ENCODE measurements around the gene ZP1.

Gene ZP1

DNA sequence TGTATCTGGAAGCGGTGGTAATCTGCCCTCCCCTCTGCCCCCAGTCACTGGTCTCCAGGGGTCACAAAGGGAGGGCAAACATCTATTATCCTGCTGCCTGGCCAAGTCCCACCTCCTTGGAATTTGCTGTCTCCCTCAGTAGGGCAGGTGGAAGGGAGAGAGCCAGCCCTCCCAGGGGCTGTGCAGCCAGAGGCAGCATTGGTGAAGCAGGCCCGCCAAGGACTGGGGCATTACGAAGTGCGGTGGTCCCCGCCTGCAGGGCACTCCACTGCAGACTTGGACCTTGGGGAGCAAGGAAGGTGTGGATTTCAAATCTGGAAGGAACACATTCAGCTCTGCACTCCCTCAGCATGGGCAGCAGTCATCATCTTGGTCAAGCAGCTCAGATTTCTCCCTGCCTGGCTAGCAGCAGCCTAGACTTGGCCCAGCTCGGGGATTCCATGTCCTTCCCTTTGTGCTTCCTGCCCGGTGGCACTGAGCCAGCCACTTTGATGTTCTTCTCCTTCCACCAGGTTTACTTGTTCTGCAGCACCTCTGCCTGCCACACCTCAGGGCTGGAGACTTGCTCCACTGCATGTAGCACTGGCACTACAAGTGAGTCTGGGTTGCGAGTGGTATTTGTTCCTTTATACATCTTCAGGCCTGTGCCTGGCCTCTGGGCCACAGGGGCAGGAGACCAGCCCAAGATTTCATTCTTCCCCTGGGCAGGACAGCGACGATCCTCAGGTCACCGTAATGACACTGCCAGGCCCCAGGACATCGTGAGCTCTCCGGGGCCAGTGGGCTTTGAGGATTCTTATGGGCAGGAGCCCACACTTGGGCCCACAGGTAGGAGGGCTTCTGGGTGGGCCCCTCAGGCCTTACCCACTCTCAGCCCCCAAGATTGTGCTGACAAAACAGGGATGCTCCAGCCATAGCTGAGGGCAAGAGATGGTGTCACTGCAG, 7.4 kb downstream of the ZP1 start:
- CTCF ChIA-PET, result interaction anchor here (0.6 to 2.2 kb wide), 5 partner anchors 13 to 555 kb away, joined by 3 to 6 read pairs (median 4); no protein-coding TSS in a partner anchor
- no peak overlapping the region for H3K4me3 ChIP-seq (ENCODE audit: low read depth, low read length)
- no peaks in the 10 kb centered on the region for H3K9me3 ChIP-seq (ENCODE audit: control insufficient read depth, insufficient read depth, low read depth, low read length)
- POLR2A ChIA-PET, result no interaction called here
- H3K36me3 ChIP-seq (ENCODE audit: control insufficient read depth in 2 of 2, insufficient read depth in 1 of 2, low read length in 2 of 2), result peaks cover 0 to 15% of the 10 kb centered on the region in 2 experiments; a peak in 1 of 3 replicates
- H3K27ac ChIP-seq (ENCODE audit: extremely low read depth, low read depth, low read length), result no peak overlapping the region
- H3K4me1 ChIP-seq (ENCODE audit: control insufficient read depth, insufficient read depth, low read length), result no peaks in the 10 kb centered on the region
- TF ChIP-seq ZNF530 (tag by site-specific recombination; IDR thresholded peaks at IDR 0.05; ENCODE audit: low read depth), result no peak
- TF ChIP-seq, protein P1, sequence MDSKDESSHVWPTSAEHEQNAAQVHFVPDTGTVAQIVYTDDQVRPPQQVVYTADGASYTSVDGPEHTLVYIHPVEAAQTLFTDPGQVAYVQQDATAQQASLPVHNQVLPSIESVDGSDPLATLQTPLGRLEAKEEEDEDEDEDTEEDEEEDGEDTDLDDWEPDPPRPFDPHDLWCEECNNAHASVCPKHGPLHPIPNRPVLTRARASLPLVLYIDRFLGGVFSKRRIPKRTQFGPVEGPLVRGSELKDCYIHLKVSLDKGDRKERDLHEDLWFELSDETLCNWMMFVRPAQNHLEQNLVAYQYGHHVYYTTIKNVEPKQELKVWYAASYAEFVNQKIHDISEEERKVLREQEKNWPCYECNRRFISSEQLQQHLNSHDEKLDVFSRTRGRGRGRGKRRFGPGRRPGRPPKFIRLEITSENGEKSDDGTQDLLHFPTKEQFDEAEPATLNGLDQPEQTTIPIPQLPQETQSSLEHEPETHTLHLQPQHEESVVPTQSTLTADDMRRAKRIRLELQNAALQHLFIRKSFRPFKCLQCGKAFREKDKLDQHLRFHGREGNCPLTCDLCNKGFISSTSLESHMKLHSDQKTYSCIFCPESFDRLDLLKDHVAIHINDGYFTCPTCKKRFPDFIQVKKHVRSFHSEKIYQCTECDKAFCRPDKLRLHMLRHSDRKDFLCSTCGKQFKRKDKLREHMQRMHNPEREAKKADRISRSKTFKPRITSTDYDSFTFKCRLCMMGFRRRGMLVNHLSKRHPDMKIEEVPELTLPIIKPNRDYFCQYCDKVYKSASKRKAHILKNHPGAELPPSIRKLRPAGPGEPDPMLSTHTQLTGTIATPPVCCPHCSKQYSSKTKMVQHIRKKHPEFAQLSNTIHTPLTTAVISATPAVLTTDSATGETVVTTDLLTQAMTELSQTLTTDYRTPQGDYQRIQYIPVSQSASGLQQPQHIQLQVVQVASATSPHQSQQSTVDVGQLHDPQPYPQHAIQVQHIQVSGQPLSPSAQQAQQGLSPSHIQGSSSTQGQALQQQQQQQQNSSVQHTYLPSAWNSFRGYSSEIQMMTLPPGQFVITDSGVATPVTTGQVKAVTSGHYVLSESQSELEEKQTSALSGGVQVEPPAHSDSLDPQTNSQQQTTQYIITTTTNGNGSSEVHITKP (tag by site-specific recombination; IDR thresholded peaks at IDR 0.05), result no peak
- TF ChIP-seq ZNF544 (tag by site-specific recombination; IDR thresholded peaks at IDR 0.05), result no peak
- TF ChIP-seq, protein P2, sequence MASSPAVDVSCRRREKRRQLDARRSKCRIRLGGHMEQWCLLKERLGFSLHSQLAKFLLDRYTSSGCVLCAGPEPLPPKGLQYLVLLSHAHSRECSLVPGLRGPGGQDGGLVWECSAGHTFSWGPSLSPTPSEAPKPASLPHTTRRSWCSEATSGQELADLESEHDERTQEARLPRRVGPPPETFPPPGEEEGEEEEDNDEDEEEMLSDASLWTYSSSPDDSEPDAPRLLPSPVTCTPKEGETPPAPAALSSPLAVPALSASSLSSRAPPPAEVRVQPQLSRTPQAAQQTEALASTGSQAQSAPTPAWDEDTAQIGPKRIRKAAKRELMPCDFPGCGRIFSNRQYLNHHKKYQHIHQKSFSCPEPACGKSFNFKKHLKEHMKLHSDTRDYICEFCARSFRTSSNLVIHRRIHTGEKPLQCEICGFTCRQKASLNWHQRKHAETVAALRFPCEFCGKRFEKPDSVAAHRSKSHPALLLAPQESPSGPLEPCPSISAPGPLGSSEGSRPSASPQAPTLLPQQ (tag by site-specific recombination; IDR thresholded peaks at IDR 0.05), result no peak
- no peak for TF ChIP-seq ZNF521 (tag by site-specific recombination; IDR thresholded peaks at IDR 0.05)
- TF ChIP-seq ZNF37A (tag by site-specific recombination; IDR thresholded peaks at IDR 0.05), result no peak
- TF ChIP-seq ZNF585B (tag by site-specific recombination; IDR thresholded peaks at IDR 0.05), result no peak
- TF ChIP-seq ZNF248 (tag by site-specific recombination; IDR thresholded peaks at IDR 0.05), result no peak
- TF ChIP-seq, protein P3, sequence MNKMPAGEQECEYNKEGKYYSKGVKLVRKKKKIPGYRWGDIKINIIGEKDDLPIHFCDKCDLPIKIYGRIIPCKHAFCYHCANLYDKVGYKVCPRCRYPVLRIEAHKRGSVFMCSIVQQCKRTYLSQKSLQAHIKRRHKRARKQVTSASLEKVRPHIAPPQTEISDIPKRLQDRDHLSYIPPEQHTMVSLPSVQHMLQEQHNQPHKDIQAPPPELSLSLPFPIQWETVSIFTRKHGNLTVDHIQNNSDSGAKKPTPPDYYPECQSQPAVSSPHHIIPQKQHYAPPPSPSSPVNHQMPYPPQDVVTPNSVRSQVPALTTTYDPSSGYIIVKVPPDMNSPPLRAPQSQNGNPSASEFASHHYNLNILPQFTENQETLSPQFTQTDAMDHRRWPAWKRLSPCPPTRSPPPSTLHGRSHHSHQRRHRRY (tag by site-specific recombination; IDR thresholded peaks at IDR 0.05), result no peak
- TF ChIP-seq, protein P4, sequence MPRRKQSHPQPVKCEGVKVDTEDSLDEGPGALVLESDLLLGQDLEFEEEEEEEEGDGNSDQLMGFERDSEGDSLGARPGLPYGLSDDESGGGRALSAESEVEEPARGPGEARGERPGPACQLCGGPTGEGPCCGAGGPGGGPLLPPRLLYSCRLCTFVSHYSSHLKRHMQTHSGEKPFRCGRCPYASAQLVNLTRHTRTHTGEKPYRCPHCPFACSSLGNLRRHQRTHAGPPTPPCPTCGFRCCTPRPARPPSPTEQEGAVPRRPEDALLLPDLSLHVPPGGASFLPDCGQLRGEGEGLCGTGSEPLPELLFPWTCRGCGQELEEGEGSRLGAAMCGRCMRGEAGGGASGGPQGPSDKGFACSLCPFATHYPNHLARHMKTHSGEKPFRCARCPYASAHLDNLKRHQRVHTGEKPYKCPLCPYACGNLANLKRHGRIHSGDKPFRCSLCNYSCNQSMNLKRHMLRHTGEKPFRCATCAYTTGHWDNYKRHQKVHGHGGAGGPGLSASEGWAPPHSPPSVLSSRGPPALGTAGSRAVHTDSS (tag by site-specific recombination; IDR thresholded peaks at IDR 0.05), result no peak
- TF ChIP-seq EGR2 (tag by site-specific recombination; IDR thresholded peaks at IDR 0.05; ENCODE audit: low read depth), result no peak
- TF ChIP-seq, protein P5, sequence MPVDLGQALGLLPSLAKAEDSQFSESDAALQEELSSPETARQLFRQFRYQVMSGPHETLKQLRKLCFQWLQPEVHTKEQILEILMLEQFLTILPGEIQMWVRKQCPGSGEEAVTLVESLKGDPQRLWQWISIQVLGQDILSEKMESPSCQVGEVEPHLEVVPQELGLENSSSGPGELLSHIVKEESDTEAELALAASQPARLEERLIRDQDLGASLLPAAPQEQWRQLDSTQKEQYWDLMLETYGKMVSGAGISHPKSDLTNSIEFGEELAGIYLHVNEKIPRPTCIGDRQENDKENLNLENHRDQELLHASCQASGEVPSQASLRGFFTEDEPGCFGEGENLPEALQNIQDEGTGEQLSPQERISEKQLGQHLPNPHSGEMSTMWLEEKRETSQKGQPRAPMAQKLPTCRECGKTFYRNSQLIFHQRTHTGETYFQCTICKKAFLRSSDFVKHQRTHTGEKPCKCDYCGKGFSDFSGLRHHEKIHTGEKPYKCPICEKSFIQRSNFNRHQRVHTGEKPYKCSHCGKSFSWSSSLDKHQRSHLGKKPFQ (tag by site-specific recombination; IDR thresholded peaks at IDR 0.05), result no peak
- TF ChIP-seq, protein P6, sequence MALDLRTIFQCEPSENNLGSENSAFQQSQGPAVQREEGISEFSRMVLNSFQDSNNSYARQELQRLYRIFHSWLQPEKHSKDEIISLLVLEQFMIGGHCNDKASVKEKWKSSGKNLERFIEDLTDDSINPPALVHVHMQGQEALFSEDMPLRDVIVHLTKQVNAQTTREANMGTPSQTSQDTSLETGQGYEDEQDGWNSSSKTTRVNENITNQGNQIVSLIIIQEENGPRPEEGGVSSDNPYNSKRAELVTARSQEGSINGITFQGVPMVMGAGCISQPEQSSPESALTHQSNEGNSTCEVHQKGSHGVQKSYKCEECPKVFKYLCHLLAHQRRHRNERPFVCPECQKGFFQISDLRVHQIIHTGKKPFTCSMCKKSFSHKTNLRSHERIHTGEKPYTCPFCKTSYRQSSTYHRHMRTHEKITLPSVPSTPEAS (tag by site-specific recombination; IDR thresholded peaks at IDR 0.05), result no peak
- no peak for TF ChIP-seq ZNF510 (tag by site-specific recombination; IDR thresholded peaks at IDR 0.05; ENCODE audit: insufficient replicate concordance)
- no peak for TF ChIP-seq SP7 (tag by site-specific recombination; IDR thresholded peaks at IDR 0.05)
- TF ChIP-seq YY2 (tag by site-specific recombination; IDR thresholded peaks at IDR 0.05), result no peak
- no peak for TF ChIP-seq ZNF175 (tag by site-specific recombination; IDR thresholded peaks at IDR 0.05)
- no peak for TF ChIP-seq GLIS2 (tag by site-specific recombination; IDR thresholded peaks at IDR 0.05)

Measured in HEK293 (cell line).